Neural progenitor cell (in vitro differentiated cells): ENCODE data around the gene TRIM47.

Source experiments
- EZH2 ChIP-seq: fragments of 200-600 bp; sonication (generic); IDR thresholded peaks from 2 replicates; pipeline ENCODE4 v1.6.1; 2017; ENCODE audit warnings: antibody characterized with exemption, mild to moderate bottlenecking, moderate library complexity
- EZH2phosphoT487 ChIP-seq: fragments of 200-600 bp; sonication (generic); IDR thresholded peaks from 2 replicates; pipeline ENCODE4 v1.6.1; 2017; ENCODE audit warnings: antibody characterized with exemption
- TF ChIP-seq, protein P1 (sequence below): fragments of 200-600 bp; sonication (generic); IDR thresholded peaks from 2 replicates; pipeline ENCODE4 v1.5.1; 2017; ENCODE audit warnings: antibody characterized with exemption, mild to moderate bottlenecking

DNA sequence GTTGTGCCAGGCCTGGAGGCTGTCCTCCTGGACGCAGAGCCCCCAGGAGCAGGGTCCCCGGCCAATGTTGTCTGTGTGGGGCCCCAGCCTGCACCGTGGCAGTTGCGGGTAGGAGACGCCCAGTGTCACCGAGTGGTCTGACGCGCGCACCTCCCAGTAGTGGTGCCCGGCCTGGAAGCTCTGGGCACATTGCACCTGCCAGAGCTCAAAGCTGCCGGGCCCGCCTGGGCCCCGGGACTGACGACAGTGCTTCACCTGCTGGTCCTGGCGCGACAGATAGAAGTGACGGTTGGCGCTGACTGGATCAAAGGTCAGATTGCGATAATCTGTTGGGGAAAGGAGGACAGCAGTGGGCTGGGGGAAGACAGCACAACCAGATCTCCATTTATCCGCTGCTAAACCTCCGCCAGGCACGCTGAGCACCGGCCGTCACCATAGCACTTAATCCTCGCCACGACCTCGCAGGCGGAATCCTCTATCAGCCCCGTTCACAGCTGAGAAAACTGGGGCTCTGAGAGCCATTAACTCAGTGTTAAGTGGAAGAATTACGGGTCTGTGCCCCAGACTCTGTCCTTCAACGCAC is 12.7 kb upstream of the TRIM47 start:
- TF ChIP-seq EZH2 (no peak), EZH2phosphoT487 (no peak)
- TF ChIP-seq, protein P1, sequence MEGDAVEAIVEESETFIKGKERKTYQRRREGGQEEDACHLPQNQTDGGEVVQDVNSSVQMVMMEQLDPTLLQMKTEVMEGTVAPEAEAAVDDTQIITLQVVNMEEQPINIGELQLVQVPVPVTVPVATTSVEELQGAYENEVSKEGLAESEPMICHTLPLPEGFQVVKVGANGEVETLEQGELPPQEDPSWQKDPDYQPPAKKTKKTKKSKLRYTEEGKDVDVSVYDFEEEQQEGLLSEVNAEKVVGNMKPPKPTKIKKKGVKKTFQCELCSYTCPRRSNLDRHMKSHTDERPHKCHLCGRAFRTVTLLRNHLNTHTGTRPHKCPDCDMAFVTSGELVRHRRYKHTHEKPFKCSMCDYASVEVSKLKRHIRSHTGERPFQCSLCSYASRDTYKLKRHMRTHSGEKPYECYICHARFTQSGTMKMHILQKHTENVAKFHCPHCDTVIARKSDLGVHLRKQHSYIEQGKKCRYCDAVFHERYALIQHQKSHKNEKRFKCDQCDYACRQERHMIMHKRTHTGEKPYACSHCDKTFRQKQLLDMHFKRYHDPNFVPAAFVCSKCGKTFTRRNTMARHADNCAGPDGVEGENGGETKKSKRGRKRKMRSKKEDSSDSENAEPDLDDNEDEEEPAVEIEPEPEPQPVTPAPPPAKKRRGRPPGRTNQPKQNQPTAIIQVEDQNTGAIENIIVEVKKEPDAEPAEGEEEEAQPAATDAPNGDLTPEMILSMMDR: no peak
